Stimulated activated CD8-positive, alpha-beta memory T cell treated with anti-CD3 and anti-CD28 coated beads, Interleukin-4, amount 100 ng/mL, for 1 hour (primary cell): Measurements from ENCODE around the gene ELOVL2.
"Not testable (repeated sequence)": the region's sequence is repeated elsewhere in the genome, so short reads cannot be mapped to it uniquely, and the experiment has no call there.

ENCODE experiments used
- DNase-seq, 2 donors: peaks; one replicate each; pipeline ENCODE4 v3.0.0-alpha.2; 2020; ENCODE audit warnings: low read depth in 2 of 2, low spot score in 1 of 2

Gene ELOVL2

GRCh38 chr6:11043961-11044711 lies at the start of gene ELOVL2:
Gene ELOVL2 (minus strand): TSS chr6:11044305. CDS start chr6:11044230, 75 bp downstream.
- DNase-seq, result no peak

- DNase-seq, result no peak
Observed at GRCh38 chr6:11093376-11093625, 49.2 kb upstream of the ELOVL2 start.

- no peak for DNase-seq
Observed at GRCh38 chr6:11092668-11093375, 48.7 kb upstream of the ELOVL2 start.

- DNase-seq, result not testable (repeated sequence)
Observed at GRCh38 chr6:11091141-11091540, 47.0 kb upstream of the ELOVL2 start.

- no peak for DNase-seq
Observed at GRCh38 chr6:11089695-11090094, 45.6 kb upstream of the ELOVL2 start.

- DNase-seq, result not testable (repeated sequence)
Observed at GRCh38 chr6:11087141-11087812, 43.2 kb upstream of the ELOVL2 start.

- DNase-seq, result no peak
Observed at GRCh38 chr6:11085758-11086435, 41.8 kb upstream of the ELOVL2 start.

GRCh38 chr6:11083956-11084355 lies 39.9 kb upstream of the ELOVL2 start:
- DNase-seq, result no peak

- no peak for DNase-seq
Observed at GRCh38 chr6:11083491-11083890, 39.4 kb upstream of the ELOVL2 start.

- DNase-seq, result no peak
Observed at GRCh38 chr6:11080296-11080695, 36.2 kb upstream of the ELOVL2 start.

GRCh38 chr6:11078266-11078665 lies 34.2 kb upstream of the ELOVL2 start:
- no peak for DNase-seq

- DNase-seq, result no peak
Observed at GRCh38 chr6:11076540-11076939, 32.4 kb upstream of the ELOVL2 start.

- no peak for DNase-seq
Observed at GRCh38 chr6:11072101-11072500, 28.0 kb upstream of the ELOVL2 start.

GRCh38 chr6:11069760-11070159 lies 25.7 kb upstream of the ELOVL2 start:
- DNase-seq, result no peak

- no peak for DNase-seq
Observed at GRCh38 chr6:11067348-11067747, 23.2 kb upstream of the ELOVL2 start.

- DNase-seq, result no peak
Observed at GRCh38 chr6:11066505-11067347, 22.6 kb upstream of the ELOVL2 start.

GRCh38 chr6:11065436-11066202 lies 21.5 kb upstream of the ELOVL2 start:
- no peak for DNase-seq

- no peak for DNase-seq
Observed at GRCh38 chr6:11064836-11065235, 20.7 kb upstream of the ELOVL2 start.

- no peak for DNase-seq
Observed at GRCh38 chr6:11062715-11063114, 18.6 kb upstream of the ELOVL2 start.

- no peak for DNase-seq
Observed at GRCh38 chr6:11062083-11062482, 18.0 kb upstream of the ELOVL2 start.
